Liver (tissue), 9 donors: ENCODE data around the gene SCAF8. TPM values are rescaled to one million over a fixed set of nuclear protein-coding genes. Genes with fewer than 3 reads are reported as not detected.

Experiments used
- DNase-seq: peaks from one replicate; pipeline ENCODE4 v3.0.0-alpha.2; 2017; ENCODE audit warnings: low spot score
- H3K27ac ChIP-seq, 2 donors: one replicate each; pipeline ENCODE4 v1.7.0; 2013; ENCODE audit warnings: inconsistent platforms in 2 of 2, low read length in 2 of 2, control low read depth in 1 of 2, low read depth in 1 of 2, mild to moderate bottlenecking in 1 of 2
- H3K27me3 ChIP-seq, 4 donors: one replicate each; pipeline versions ENCODE4 v1.6.1 to v1.7.0; 2013; ENCODE audit warnings: low read length in 3 of 4, inconsistent platforms in 1 of 4, mild to moderate bottlenecking in 1 of 4, moderate library complexity in 1 of 4; ENCODE audit not compliant: control insufficient read depth in 4 of 4, insufficient read depth in 4 of 4
- H3K36me3 ChIP-seq, 4 donors: one replicate each; pipeline versions ENCODE4 v1.6.1 to v1.7.0; 2013; ENCODE audit warnings: low read length in 3 of 4, mild to moderate bottlenecking in 3 of 4, low read depth in 1 of 4, moderate library complexity in 1 of 4; ENCODE audit not compliant: control insufficient read depth in 4 of 4, insufficient read depth in 3 of 4
- H3K4me1 ChIP-seq, 4 donors: one replicate each; pipeline versions ENCODE4 v1.6.1 to v1.7.0; 2013; ENCODE audit warnings: low read length in 3 of 4, mild to moderate bottlenecking in 3 of 4, moderate library complexity in 1 of 4; ENCODE audit not compliant: control insufficient read depth in 4 of 4, insufficient read depth in 4 of 4
- H3K4me3 ChIP-seq, 3 donors: one replicate each; pipeline versions ENCODE4 v1.6.1 to v1.7.0; 2013; ENCODE audit warnings: low read length in 3 of 3, control low read depth in 1 of 3, low read depth in 1 of 3, mild to moderate bottlenecking in 1 of 3
- H3K9ac ChIP-seq, 2 donors: one replicate each; pipeline ENCODE4 v1.7.0; 2013; ENCODE audit warnings: low read length in 2 of 2, mild to moderate bottlenecking in 2 of 2, moderate library complexity in 2 of 2, control low read depth in 1 of 2, low read depth in 1 of 2
- H3K9me3 ChIP-seq, 4 donors: one replicate each; pipeline versions ENCODE4 v1.6.1 to v1.7.0; 2013; ENCODE audit warnings: low read length in 3 of 4; ENCODE audit not compliant: control insufficient read depth in 4 of 4
- ATF3 ChIP-seq: IDR thresholded peaks from 2 replicates; pipeline ENCODE4 v1.6.1; 2016; ENCODE audit warnings: antibody characterized with exemption
- FOXA1 ChIP-seq: IDR thresholded peaks from 2 replicates; pipeline ENCODE4 v1.6.1; 2016; ENCODE audit warnings: antibody characterized with exemption
- FOXA2 ChIP-seq: IDR thresholded peaks from 2 replicates; pipeline ENCODE4 v1.6.1; 2016; ENCODE audit warnings: antibody characterized with exemption
- GABPA ChIP-seq, 2 donors: IDR thresholded peaks in 1 of 2; conservative IDR thresholded peaks in 1 of 2; 2 replicates each; pipeline ENCODE4 v1.6.1; 2016; ENCODE audit warnings: antibody characterized with exemption in 2 of 2, mild to moderate bottlenecking in 1 of 2, moderate library complexity in 1 of 2
- HNF4A ChIP-seq, 2 donors: conservative IDR thresholded peaks; 2 replicates each; pipeline ENCODE4 v1.6.1; 2016; ENCODE audit warnings: antibody characterized with exemption in 2 of 2, mild to moderate bottlenecking in 2 of 2
- HNF4G ChIP-seq: IDR thresholded peaks from 2 replicates; pipeline ENCODE4 v1.6.1; 2016; ENCODE audit warnings: antibody characterized with exemption
- JUND ChIP-seq, 2 donors: IDR thresholded peaks; 2 replicates each; pipeline ENCODE4 v1.6.1; 2016; ENCODE audit warnings: antibody characterized with exemption in 2 of 2
- MAX ChIP-seq: IDR thresholded peaks from 2 replicates; pipeline ENCODE4 v1.6.1; 2016; ENCODE audit warnings: antibody characterized with exemption
- REST ChIP-seq: IDR thresholded peaks from 2 replicates; pipeline ENCODE4 v1.6.1; 2016; ENCODE audit warnings: antibody characterized with exemption, mild to moderate bottlenecking
- TAF1 ChIP-seq: conservative IDR thresholded peaks from 2 replicates; pipeline ENCODE4 v1.6.1; 2016; ENCODE audit warnings: antibody characterized with exemption, mild to moderate bottlenecking
- YY1 ChIP-seq: IDR thresholded peaks from 2 replicates; pipeline ENCODE4 v1.6.1; 2016; ENCODE audit warnings: antibody characterized with exemption, mild to moderate bottlenecking
- ZBTB33 ChIP-seq: IDR thresholded peaks from 2 replicates; pipeline ENCODE4 v1.6.1; 2016; ENCODE audit warnings: antibody characterized with exemption
- WGBS: extraction: QIAGEN DNeasy Blood & Tissue Kit; methylation state at CpG from one replicate; pipeline ENCODE4 v1.1.7; 2013; 5-methylcytosine and 5-hydroxymethylcytosine counted together
- polyA plus RNA-seq, 2 donors: library from polyadenylated mRNA; stranded (reverse) in 1 of 2; unstranded in 1 of 2; fragments of 200-250 nt in 1 of 2; fragments of >200 nt in 1 of 2; fragmentation: Nextera tagmentation in 1 of 2; extraction: Ambion mirVana in 1 of 2; gene quantifications; one replicate each; pipeline versions ENCODE4 v1.2.1 to v1.2.3, GENCODE V29; 2013 to 2015
- total RNA-seq, 2 donors: library from RNA; depleted of rRNA; stranded (reverse); fragments of >200 nt; gene quantifications; one replicate each; pipeline ENCODE4 v1.2.3, GENCODE V29; 2014
- donor health status: healthy.
- donor health status: healthy.
- donor health status: healthy.
- donor health status: healthy.
- donor health status: healthy.

Gene SCAF8
- total and polyA plus RNA-seq, 4 donors, result 5.9 to 22.3 (median 12.5) TPM

GRCh38 chr6:154757352-154758050, 24.3 kb downstream of the SCAF8 start:
- no peaks in the 10 kb centered on the region for H3K36me3 ChIP-seq

More at GRCh38 chr6:154757352-154758050, 24.3 kb downstream of the SCAF8 start:
- no peak overlapping the region for H3K27ac ChIP-seq
- no peak for TF ChIP-seq JUND (IDR thresholded peaks at IDR 0.05)
- TF ChIP-seq FOXA1, result no peak
- TF ChIP-seq REST, result no peak
- TF ChIP-seq ZBTB33, result no peak
- TF ChIP-seq GABPA (IDR thresholded peaks at IDR 0.05 in 1 of 2, conservative IDR thresholded peaks at IDR 0.05 in 1 of 2), result no peak
- TF ChIP-seq YY1, result no peak
- no peak for TF ChIP-seq ATF3
- no peak for TF ChIP-seq TAF1
- TF ChIP-seq HNF4A (conservative IDR thresholded peaks at IDR 0.05), result no peak
- no peak for TF ChIP-seq MAX
- no peak for TF ChIP-seq HNF4G
- TF ChIP-seq FOXA2, result no peak
- H3K9me3 ChIP-seq, result no peaks in the 10 kb centered on the region
- H3K27me3 ChIP-seq, result no peaks in the 10 kb centered on the region
- no peak for DNase-seq
- H3K4me3 ChIP-seq, result no peak overlapping the region
- H3K9ac ChIP-seq, result no peak overlapping the region
- H3K4me1 ChIP-seq, result peaks cover 0 to 2% (median 2%) of the 10 kb centered on the region in 4 donors
- WGBS, result 78% methylated on average over 3 of the region's 3 CpGs
